ENCODE results near the gene TMC7.
"Not testable (repeated sequence)": the region's sequence is repeated elsewhere in the genome, so short reads cannot be mapped to it uniquely, and the experiment has no call there.

TMC7 gene

DNA sequence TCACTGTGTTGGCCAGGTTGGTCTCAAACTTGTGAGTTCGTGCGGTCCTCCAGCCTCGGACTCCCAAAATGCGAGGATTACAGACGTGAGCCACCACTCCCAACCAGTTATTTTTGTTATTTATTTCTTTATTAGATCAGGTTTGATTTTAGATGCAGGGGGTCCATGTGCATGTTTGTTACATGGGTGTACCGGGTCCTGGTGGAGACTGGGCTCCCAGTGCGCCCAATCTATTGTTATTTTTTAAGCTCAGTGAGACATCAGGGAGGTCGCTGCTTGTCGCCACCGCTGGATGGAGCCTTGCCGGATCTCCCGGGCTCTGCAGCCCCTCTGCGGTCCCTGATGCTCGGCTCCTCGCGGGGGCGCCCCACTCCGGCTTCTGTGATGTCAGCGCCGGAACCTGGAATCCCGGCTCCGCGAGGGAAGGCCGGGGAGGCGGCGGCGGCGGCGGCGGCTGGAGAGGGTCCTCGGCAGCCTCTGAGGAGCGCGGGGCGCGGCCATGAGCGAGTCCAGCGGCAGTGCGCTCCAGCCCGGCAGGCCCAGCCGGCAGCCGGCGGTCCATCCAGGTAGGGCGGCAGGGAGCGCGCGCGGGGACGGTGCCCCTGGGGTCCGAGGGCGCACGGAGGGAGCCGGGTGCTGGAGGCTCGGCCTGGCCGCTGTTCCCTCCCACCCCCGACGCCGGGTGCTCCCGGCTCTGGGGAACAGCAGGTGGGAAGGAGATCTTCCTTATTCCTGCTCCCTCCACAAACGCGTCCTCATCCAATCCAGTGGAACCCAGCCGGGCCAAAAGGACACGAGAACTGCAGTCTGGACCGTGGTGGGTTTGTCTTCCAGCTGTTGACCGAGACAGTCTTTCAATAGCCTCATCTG, at the start of gene TMC7:
Gene TMC7 (plus strand): TSS at position 370 of the 870 bp plus-strand sequence. CDS start 130 bp downstream, at position 500.
- H3K36me3 ChIP-seq (ENCODE audit: insufficient read depth, low read length) = no peaks in the 10 kb centered on the region
- H3K4me3 ChIP-seq (ENCODE audit: low read length) = peak within 1 kb of the TSS; percentile 77
- H3K4me1 ChIP-seq (ENCODE audit: insufficient read depth, low read length) = peaks cover 4% of the 10 kb centered on the region
- peak within 1 kb of the TSS; percentile 95 for H2AFZ ChIP-seq (ENCODE audit: low read depth, low read length)
- H3K27me3 ChIP-seq (ENCODE audit: insufficient read depth, low read length) = no peaks in the 10 kb centered on the region
- H3K9me3 ChIP-seq (ENCODE audit: low read length) = no peaks in the 10 kb centered on the region

- no peaks in the 10 kb centered on the region for H3K27me3 ChIP-seq (ENCODE audit: insufficient read depth, low read length)
- no peaks in the 10 kb centered on the region for H3K36me3 ChIP-seq (ENCODE audit: insufficient read depth, low read length)
- peaks cover 11% of the 10 kb centered on the region for H3K4me1 ChIP-seq (ENCODE audit: insufficient read depth, low read length)
- H3K9me3 ChIP-seq (ENCODE audit: low read length) = no peaks in the 10 kb centered on the region
- H2AFZ ChIP-seq (ENCODE audit: low read depth, low read length) = no peak overlapping the region
- H3K4me3 ChIP-seq (ENCODE audit: low read length) = no peak overlapping the region
These were observed 46.9 kb upstream of the TMC7 start for GRCh38 chr16:18936727-18937340.

- Histone ChIP-seq H3K4me1 (ENCODE audit: insufficient read depth, low read length) (peaks cover 5% of the 10 kb centered on the region), H3K9me3 (ENCODE audit: low read length) (no peaks in the 10 kb centered on the region), H3K36me3 (ENCODE audit: insufficient read depth, low read length) (no peaks in the 10 kb centered on the region), H3K27me3 (ENCODE audit: insufficient read depth, low read length) (no peaks in the 10 kb centered on the region), H3K4me3 (ENCODE audit: low read length) (no peak overlapping the region), H2AFZ (ENCODE audit: low read depth, low read length) (no peak overlapping the region)
These were observed 46.3 kb upstream of the TMC7 start for GRCh38 chr16:18937390-18937789.

GRCh38 chr16:18938986-18939385, 44.7 kb upstream of the TMC7 start:
- H3K36me3 ChIP-seq (ENCODE audit: insufficient read depth, low read length) = no peaks in the 10 kb centered on the region
- no peaks in the 10 kb centered on the region for H3K27me3 ChIP-seq (ENCODE audit: insufficient read depth, low read length)
- H3K4me3 ChIP-seq (ENCODE audit: low read length) = no peak overlapping the region
- H2AFZ ChIP-seq (ENCODE audit: low read depth, low read length) = no peak overlapping the region
- H3K4me1 ChIP-seq (ENCODE audit: insufficient read depth, low read length) = no peaks in the 10 kb centered on the region
- H3K9me3 ChIP-seq (ENCODE audit: low read length) = no peaks in the 10 kb centered on the region

- no peaks in the 10 kb centered on the region for H3K27me3 ChIP-seq (ENCODE audit: insufficient read depth, low read length)
- H3K4me1 ChIP-seq (ENCODE audit: insufficient read depth, low read length) = no peaks in the 10 kb centered on the region
- H3K9me3 ChIP-seq (ENCODE audit: low read length) = no peaks in the 10 kb centered on the region
- no peak overlapping the region for H2AFZ ChIP-seq (ENCODE audit: low read depth, low read length)
- H3K4me3 ChIP-seq (ENCODE audit: low read length) = no peak overlapping the region
- no peaks in the 10 kb centered on the region for H3K36me3 ChIP-seq (ENCODE audit: insufficient read depth, low read length)
These were observed 42.3 kb upstream of the TMC7 start for GRCh38 chr16:18941471-18941870.

- no peak overlapping the region for H2AFZ ChIP-seq (ENCODE audit: low read depth, low read length)
- H3K36me3 ChIP-seq (ENCODE audit: insufficient read depth, low read length) = no peaks in the 10 kb centered on the region
- no peaks in the 10 kb centered on the region for H3K4me1 ChIP-seq (ENCODE audit: insufficient read depth, low read length)
- no peaks in the 10 kb centered on the region for H3K9me3 ChIP-seq (ENCODE audit: low read length)
- H3K4me3 ChIP-seq (ENCODE audit: low read length) = no peak overlapping the region
- no peaks in the 10 kb centered on the region for H3K27me3 ChIP-seq (ENCODE audit: insufficient read depth, low read length)
These were observed 41.7 kb upstream of the TMC7 start for GRCh38 chr16:18942061-18942460.

DNA sequence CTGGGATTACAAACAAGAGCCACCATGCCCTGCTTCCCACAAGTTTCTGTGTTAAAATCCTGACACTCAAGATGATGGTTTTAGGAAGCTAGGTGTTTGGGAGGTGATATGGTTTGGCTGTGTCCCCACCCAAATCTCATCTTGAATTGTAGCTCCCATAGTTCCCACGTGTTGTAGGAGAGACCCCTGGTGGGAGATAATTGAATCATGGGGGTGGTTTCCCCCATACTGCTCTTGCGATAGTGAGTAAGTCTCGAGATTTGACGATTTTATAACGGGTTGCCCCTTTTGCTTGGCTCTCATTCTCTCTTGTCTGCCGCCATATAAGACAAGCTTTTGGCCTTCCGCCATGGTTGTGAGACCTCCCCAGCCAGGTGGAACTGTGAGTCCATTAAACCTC, 40.3 kb upstream of the TMC7 start:
- H3K9me3 ChIP-seq (ENCODE audit: low read length) = no peaks in the 10 kb centered on the region
- H3K4me3 ChIP-seq (ENCODE audit: low read length) = no peak overlapping the region

DNA sequence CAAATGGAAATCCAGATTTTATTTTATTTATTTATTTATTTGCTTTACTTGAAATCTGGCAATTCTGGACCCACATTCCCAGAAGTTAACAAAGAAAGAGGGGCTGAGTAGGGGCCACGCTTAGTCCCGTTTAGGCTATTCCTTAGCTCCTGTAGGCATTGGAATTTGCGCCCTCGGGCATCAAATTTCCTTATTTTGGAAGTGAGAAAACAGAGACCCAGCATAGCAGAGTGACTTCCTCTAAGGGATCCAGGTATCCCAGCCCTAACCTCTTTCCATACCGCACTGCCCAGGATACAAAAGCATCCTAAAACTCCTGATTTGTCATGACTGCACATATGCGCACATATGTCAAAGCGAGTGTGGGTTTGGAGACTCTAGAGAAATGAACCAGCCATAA, 38.5 kb upstream of the TMC7 start:
- H3K9me3 ChIP-seq (ENCODE audit: low read length) = no peaks in the 10 kb centered on the region
- no peaks in the 10 kb centered on the region for H3K4me1 ChIP-seq (ENCODE audit: insufficient read depth, low read length)
- H2AFZ ChIP-seq (ENCODE audit: low read depth, low read length) = no peak overlapping the region
- H3K36me3 ChIP-seq (ENCODE audit: insufficient read depth, low read length) = no peaks in the 10 kb centered on the region
- no peak overlapping the region for H3K4me3 ChIP-seq (ENCODE audit: low read length)
- H3K27me3 ChIP-seq (ENCODE audit: insufficient read depth, low read length) = no peaks in the 10 kb centered on the region

More for the DNA sequence above, 40.3 kb upstream of the TMC7 start:
- Histone ChIP-seq H2AFZ (ENCODE audit: low read depth, low read length) (no peak overlapping the region), H3K4me1 (ENCODE audit: insufficient read depth, low read length) (no peaks in the 10 kb centered on the region), H3K36me3 (ENCODE audit: insufficient read depth, low read length) (no peaks in the 10 kb centered on the region), H3K27me3 (ENCODE audit: insufficient read depth, low read length) (no peaks in the 10 kb centered on the region)

DNA sequence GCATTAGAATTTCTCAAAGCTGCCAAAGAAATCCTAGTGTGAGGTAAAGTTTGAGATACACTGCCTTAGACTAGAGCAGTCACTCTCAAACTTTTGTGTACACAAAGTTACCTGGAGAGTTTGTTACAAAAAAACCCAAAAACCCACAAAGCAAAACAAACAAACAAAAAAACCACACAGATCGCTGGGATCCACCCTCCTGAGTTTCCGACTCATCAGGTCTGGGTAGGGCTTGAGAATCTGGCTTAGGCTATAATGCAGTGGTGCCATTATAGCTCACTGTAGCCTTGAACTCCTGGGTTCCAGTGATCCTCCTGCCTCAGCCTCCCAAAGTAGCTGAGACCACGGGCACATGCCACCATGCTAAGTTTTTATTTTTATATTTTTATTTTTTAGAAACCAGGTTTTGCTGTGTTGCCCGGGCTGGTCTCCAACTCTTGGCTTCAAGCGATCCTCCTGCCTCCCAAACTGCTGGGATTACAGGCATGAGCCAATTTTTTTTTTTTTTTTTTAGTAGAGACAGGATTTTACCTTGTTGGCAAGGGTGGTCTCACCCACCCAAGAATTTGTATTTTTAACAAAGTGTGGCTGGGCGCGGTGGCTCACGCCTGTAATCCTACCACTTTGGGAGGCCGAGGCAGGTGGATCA, 35.2 kb upstream of the TMC7 start:
- Histone ChIP-seq H3K4me1 (ENCODE audit: insufficient read depth, low read length) (no peaks in the 10 kb centered on the region), H3K4me3 (ENCODE audit: low read length) (no peak overlapping the region), H3K9me3 (ENCODE audit: low read length) (no peaks in the 10 kb centered on the region), H3K27me3 (ENCODE audit: insufficient read depth, low read length) (no peaks in the 10 kb centered on the region), H3K36me3 (ENCODE audit: insufficient read depth, low read length) (no peaks in the 10 kb centered on the region), H2AFZ (ENCODE audit: low read depth, low read length) (no peak overlapping the region)

- no peaks in the 10 kb centered on the region for H3K9me3 ChIP-seq (ENCODE audit: low read length)
- H3K36me3 ChIP-seq (ENCODE audit: insufficient read depth, low read length) = no peaks in the 10 kb centered on the region
- no peaks in the 10 kb centered on the region for H3K27me3 ChIP-seq (ENCODE audit: insufficient read depth, low read length)
- peaks cover under 1% of the 10 kb centered on the region for H3K4me1 ChIP-seq (ENCODE audit: insufficient read depth, low read length)
- no peak overlapping the region for H2AFZ ChIP-seq (ENCODE audit: low read depth, low read length)
- H3K4me3 ChIP-seq (ENCODE audit: low read length) = no peak overlapping the region
These were observed 33.1 kb upstream of the TMC7 start for GRCh38 chr16:18950469-18951185.

DNA sequence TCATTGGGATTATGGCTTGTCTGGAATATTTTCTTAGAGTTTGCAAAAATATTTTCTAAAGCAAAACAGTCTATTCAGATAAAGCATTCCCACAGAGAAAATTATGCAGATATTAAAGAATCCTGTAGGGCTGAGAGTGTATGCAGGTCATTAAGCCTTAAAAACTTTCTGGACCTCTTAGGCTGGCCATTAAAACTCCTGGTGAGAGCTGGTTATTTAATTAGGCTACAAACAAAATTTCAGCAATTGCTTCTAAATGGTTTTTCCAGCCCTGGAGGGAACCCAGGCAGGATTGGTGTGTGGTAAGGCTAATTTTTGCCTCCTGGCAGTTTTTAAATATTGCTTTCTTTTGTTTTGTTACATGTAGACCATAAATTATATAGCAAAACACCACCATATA, 30.2 kb upstream of the TMC7 start:
- Histone ChIP-seq H3K36me3 (ENCODE audit: insufficient read depth, low read length) (no peaks in the 10 kb centered on the region), H3K9me3 (ENCODE audit: low read length) (no peaks in the 10 kb centered on the region), H3K4me1 (ENCODE audit: insufficient read depth, low read length) (peaks cover 13% of the 10 kb centered on the region), H3K4me3 (ENCODE audit: low read length) (no peak overlapping the region), H3K27me3 (ENCODE audit: insufficient read depth, low read length) (no peaks in the 10 kb centered on the region), H2AFZ (ENCODE audit: low read depth, low read length) (no peak overlapping the region)

- not testable (repeated sequence) for H3K9me3 ChIP-seq (ENCODE audit: low read length); H3K36me3 ChIP-seq (ENCODE audit: insufficient read depth, low read length); H3K4me3 ChIP-seq (ENCODE audit: low read length); H2AFZ ChIP-seq (ENCODE audit: low read depth, low read length); H3K27me3 ChIP-seq (ENCODE audit: insufficient read depth, low read length)
- H3K4me1 ChIP-seq (ENCODE audit: insufficient read depth, low read length) = peaks cover 30% of the 10 kb centered on the region
These were observed 27.7 kb upstream of the TMC7 start for GRCh38 chr16:18955874-18956580.
